Liver (tissue), 2 donors: ENCODE measurements around the gene ZGRF1.

Experiments used
- FOXA1 ChIP-seq: IDR thresholded peaks from 2 replicates; pipeline ENCODE4 v1.6.1; 2016; ENCODE audit warnings: antibody characterized with exemption
- YY1 ChIP-seq: IDR thresholded peaks from 2 replicates; pipeline ENCODE4 v1.6.1; 2016; ENCODE audit warnings: antibody characterized with exemption, mild to moderate bottlenecking
- TF ChIP-seq, protein P1 (sequence below): fragments of 150-350 bp; IDR thresholded peaks from 2 replicates; pipeline ENCODE4 v1.5.1; 2017; ENCODE audit warnings: improper control_type of control experiment, low read depth, low read length; ENCODE audit not compliant: missing input control
- donor health status: healthy.

GRCh38 chr4:112540695-112541094 is 96.0 kb downstream of the ZGRF1 start:
- TF ChIP-seq, protein P1, sequence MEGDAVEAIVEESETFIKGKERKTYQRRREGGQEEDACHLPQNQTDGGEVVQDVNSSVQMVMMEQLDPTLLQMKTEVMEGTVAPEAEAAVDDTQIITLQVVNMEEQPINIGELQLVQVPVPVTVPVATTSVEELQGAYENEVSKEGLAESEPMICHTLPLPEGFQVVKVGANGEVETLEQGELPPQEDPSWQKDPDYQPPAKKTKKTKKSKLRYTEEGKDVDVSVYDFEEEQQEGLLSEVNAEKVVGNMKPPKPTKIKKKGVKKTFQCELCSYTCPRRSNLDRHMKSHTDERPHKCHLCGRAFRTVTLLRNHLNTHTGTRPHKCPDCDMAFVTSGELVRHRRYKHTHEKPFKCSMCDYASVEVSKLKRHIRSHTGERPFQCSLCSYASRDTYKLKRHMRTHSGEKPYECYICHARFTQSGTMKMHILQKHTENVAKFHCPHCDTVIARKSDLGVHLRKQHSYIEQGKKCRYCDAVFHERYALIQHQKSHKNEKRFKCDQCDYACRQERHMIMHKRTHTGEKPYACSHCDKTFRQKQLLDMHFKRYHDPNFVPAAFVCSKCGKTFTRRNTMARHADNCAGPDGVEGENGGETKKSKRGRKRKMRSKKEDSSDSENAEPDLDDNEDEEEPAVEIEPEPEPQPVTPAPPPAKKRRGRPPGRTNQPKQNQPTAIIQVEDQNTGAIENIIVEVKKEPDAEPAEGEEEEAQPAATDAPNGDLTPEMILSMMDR, result no peak
- TF ChIP-seq FOXA1 (no peak), YY1 (no peak)
